SK-N-SH (cell line): ENCODE results near the gene CAMSAP1. TPM values are rescaled to one million over a fixed set of nuclear protein-coding genes. Genes with fewer than 3 reads are reported as not detected.

Experiments used
- CTCF ChIA-PET: fragments of 300-600, 350-600 bp; formaldehyde crosslinking; extraction: SDS; loops from one replicate; lab custom pipeline; 2021; lab: Yijun Ruan, JAX
- POLR2A ChIA-PET: fragments of 350-600 bp; sonication (Branson Sonifier 250); formaldehyde crosslinking; extraction: SDS; loops from one replicate; lab custom pipeline; 2020; ENCODE audit warnings: antibody characterized with exemption, inconsistent platforms; lab: Yijun Ruan, JAX
- DNase-seq: peaks from one replicate; pipeline ENCODE4 v3.0.0; 2012
- H2AFZ ChIP-seq: fragments of 200-600 bp; sonication (generic); 2 replicates; pipeline ENCODE4 v1.8.1; 2016; ENCODE audit warnings: antibody characterized with exemption, mild to moderate bottlenecking, low read depth
- H3F3A ChIP-seq: fragments of 200-600 bp; sonication (generic); replicated peaks from 2 replicates; pipeline ENCODE3; 2016; ENCODE audit warnings: antibody characterized with exemption, mild to moderate bottlenecking; ENCODE audit not compliant: insufficient read depth
- H3K27ac ChIP-seq, 2 experiments: fragments of 200-500 bp in 1 of 2; fragments of 200-600 bp in 1 of 2; sonication (Bioruptor generic) in 1 of 2; sonication (generic), shearing (Covaris generic) in 1 of 2; 2 replicates each; pipeline versions ENCODE4 v1.5.1 to v1.6.1; 2014 to 2016; ENCODE audit warnings: low read depth in 2 of 2, inconsistent platforms in 1 of 2, low read length in 1 of 2, mild to moderate bottlenecking in 1 of 2, mixed read lengths in 1 of 2
- H3K27me3 ChIP-seq: fragments of 200-600 bp; sonication (generic), shearing (Covaris generic); 2 replicates; pipeline ENCODE4 v1.6.1; 2016; ENCODE audit warnings: mixed run types; ENCODE audit not compliant: insufficient read depth
- H3K36me3 ChIP-seq, 2 experiments: fragments of 200-500 bp in 1 of 2; fragments of 200-600 bp in 1 of 2; sonication (Bioruptor generic) in 1 of 2; sonication (generic) in 1 of 2; replicated peaks in 1 of 2; 2 replicates each; pipeline versions ENCODE3 to v1.5.1; 2014 to 2016; ENCODE audit warnings: low read length in 1 of 2, mild to moderate bottlenecking in 1 of 2; ENCODE audit not compliant: insufficient read depth in 2 of 2, control insufficient read depth in 1 of 2
- H3K4me1 ChIP-seq, 2 experiments: fragments of 200-500 bp in 1 of 2; fragments of 200-600 bp in 1 of 2; sonication (Bioruptor generic) in 1 of 2; sonication (generic), shearing (Covaris generic) in 1 of 2; 2 replicates each; pipeline versions ENCODE4 v1.5.1 to v1.6.1; 2014 to 2016; ENCODE audit warnings: low read depth in 1 of 2, low read length in 1 of 2, mixed run types in 1 of 2; ENCODE audit not compliant: insufficient read depth in 2 of 2, control insufficient read depth in 1 of 2
- H3K4me2 ChIP-seq: fragments of 200-600 bp; sonication (generic), shearing (Covaris generic); 2 replicates; pipeline ENCODE4 v1.6.1; 2017; ENCODE audit warnings: mixed run types
- H3K4me3 ChIP-seq, 2 experiments: fragments of 200-500 bp in 1 of 2; fragments of 200-600 bp in 1 of 2; sonication (Bioruptor generic) in 1 of 2; sonication (generic), shearing (Covaris generic) in 1 of 2; 2 replicates each; pipeline versions ENCODE4 v1.5.1 to v1.8.1; 2014 to 2016; ENCODE audit warnings: low read depth in 2 of 2, inconsistent platforms in 1 of 2, low read length in 1 of 2, mild to moderate bottlenecking in 1 of 2, mixed read lengths in 1 of 2, moderate library complexity in 1 of 2
- H3K79me2 ChIP-seq: fragments of 200-600 bp; sonication (generic); 2 replicates; pipeline ENCODE4 v1.8.1; 2017; ENCODE audit warnings: mild to moderate bottlenecking; ENCODE audit not compliant: insufficient read depth
- H3K9ac ChIP-seq: fragments of 200-600 bp; sonication (generic); 2 replicates; pipeline ENCODE4 v1.6.1; 2017; ENCODE audit warnings: mixed run types
- H3K9me2 ChIP-seq: fragments of 200-600 bp; sonication (generic); 2 replicates; pipeline ENCODE4 v1.6.1; 2017; ENCODE audit warnings: mixed run types
- H3K9me3 ChIP-seq: fragments of 200-600 bp; sonication (generic); 2 replicates; pipeline ENCODE4 v1.6.1; 2017; ENCODE audit warnings: mixed run types, mild to moderate bottlenecking, moderate library complexity
- H4K20me1 ChIP-seq: fragments of 200-600 bp; sonication (generic); 2 replicates; pipeline ENCODE4 v1.6.1; 2017; ENCODE audit warnings: mild to moderate bottlenecking, mixed run types; ENCODE audit not compliant: insufficient read depth
- CHD2 ChIP-seq: fragments of 150-350 bp; IDR thresholded peaks from 2 replicates; pipeline ENCODE4 v1.6.1; 2018; ENCODE audit warnings: low read length; ENCODE audit not compliant: partially characterized antibody
- EZH2phosphoT487 ChIP-seq: fragments of 200-600 bp; sonication (generic); IDR thresholded peaks from 2 replicates; pipeline ENCODE4 v1.6.1; 2017; ENCODE audit warnings: low read depth, mixed run types, mild to moderate bottlenecking, antibody characterized with exemption, moderate library complexity, borderline replicate concordance
- FOSL2 ChIP-seq: IDR thresholded peaks from 2 replicates; pipeline ENCODE4 v1.4.0; 2012; ENCODE audit warnings: low read depth, mild to moderate bottlenecking, moderate library complexity, borderline replicate concordance
- GABPA ChIP-seq: IDR thresholded peaks from 2 replicates; pipeline ENCODE4 v1.4.0; 2012; ENCODE audit warnings: low read depth, mild to moderate bottlenecking
- GATA2 ChIP-seq: sonication (generic); formaldehyde crosslinking; IDR thresholded peaks from 2 replicates; pipeline ENCODE4 v1.5.0; 2020; ENCODE audit warnings: mild to moderate bottlenecking, missing genetic modification reagents
- JUND ChIP-seq: IDR thresholded peaks from 2 replicates; pipeline ENCODE4 v1.4.0; 2012
- MXI1 ChIP-seq: IDR thresholded peaks from 2 replicates; pipeline ENCODE4 v1.6.1; 2012; ENCODE audit warnings: mild to moderate bottlenecking, low read depth, low read length, improper control_type of control experiment
- POLR2AphosphoS5 ChIP-seq: IDR thresholded peaks from 2 replicates; pipeline ENCODE4 v1.6.1; 2012; ENCODE audit warnings: low read depth, low read length
- RFX5 ChIP-seq: IDR thresholded peaks from 2 replicates; pipeline ENCODE4 v1.6.1; 2012; ENCODE audit warnings: mild to moderate bottlenecking, improper control_type of control experiment, low read length
- RXRA ChIP-seq: IDR thresholded peaks from 2 replicates; pipeline ENCODE4 v1.4.0; 2012; ENCODE audit warnings: low read depth, mild to moderate bottlenecking, borderline replicate concordance
- TAF1 ChIP-seq: IDR thresholded peaks from 2 replicates; pipeline ENCODE4 v1.6.1; 2012; ENCODE audit warnings: low read depth, mild to moderate bottlenecking, low read length, moderate library complexity, borderline replicate concordance
- TEAD4 ChIP-seq: IDR thresholded peaks from 2 replicates; pipeline ENCODE4 v1.4.0; 2012; ENCODE audit warnings: mild to moderate bottlenecking, borderline replicate concordance; ENCODE audit not compliant: insufficient read depth
- WGBS: methylation state at CpG from one replicate; pipeline ENCODE4 v1.1.6; 2017; ENCODE audit warnings: low lambda C conversion rate; 5-methylcytosine and 5-hydroxymethylcytosine counted together
- polyA plus RNA-seq, 3 experiments: library from polyadenylated mRNA; depleted of rRNA; stranded (reverse); fragments of >200 nt; gene quantifications; 2 replicates each; pipeline ENCODE4 v1.2.3, GENCODE V29; 2012
- TF ChIP-seq, protein P1 (sequence below): fragments of 150-350 bp; IDR thresholded peaks from 2 replicates; pipeline ENCODE4 v1.6.1; 2017; ENCODE audit warnings: antibody characterized with exemption, low read length, low read depth, borderline replicate concordance
- TF ChIP-seq, protein P2 (sequence below): fragments of 150-350 bp; IDR thresholded peaks from 2 replicates; pipeline ENCODE4 v1.6.1; 2016; ENCODE audit warnings: mild to moderate bottlenecking, low read depth, low read length
- TF ChIP-seq, protein P3 (sequence below): IDR thresholded peaks from 2 replicates; pipeline ENCODE4 v1.6.1; 2012; ENCODE audit warnings: mild to moderate bottlenecking, low read depth, low read length, moderate library complexity

The CAMSAP1 gene
- polyA plus RNA-seq, 1 of the 3 experiments (the other 2 are of a cell fraction), result 8.9 TPM

DNA sequence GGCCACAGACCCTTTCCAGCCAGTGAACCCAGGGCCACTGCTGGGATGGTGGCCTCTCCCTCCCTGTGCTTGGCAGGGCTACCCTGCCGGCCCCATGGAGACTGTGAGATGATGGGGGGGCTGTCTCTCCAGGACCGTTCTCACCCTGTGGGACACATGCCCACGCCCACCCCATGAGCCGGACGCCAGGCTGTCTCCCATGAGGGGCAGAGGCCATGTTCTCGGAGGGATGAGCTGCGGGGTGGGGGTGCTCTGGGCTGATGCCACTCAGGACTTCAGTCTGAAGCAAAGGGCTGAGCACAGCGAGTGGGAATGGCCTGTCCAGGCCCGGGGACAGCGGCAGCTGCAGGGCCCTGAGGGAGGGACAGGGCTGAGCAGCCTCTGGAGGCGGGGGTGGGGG is 116.5 kb downstream of the CAMSAP1 start:
- no peaks in the 10 kb centered on the region for H3K27me3 ChIP-seq
- H4K20me1 ChIP-seq, result no peaks in the 10 kb centered on the region
- WGBS, result 32% methylated on average over 9 of the region's 11 CpGs
- no peaks in the 10 kb centered on the region for H3K36me3 ChIP-seq
- no peak overlapping the region for H2AFZ ChIP-seq
- H3K79me2 ChIP-seq, result no peaks in the 10 kb centered on the region
- H3K27ac ChIP-seq, result no peak overlapping the region
- ChIA-PET CTCF (no interaction called here), POLR2A (no interaction called here)
- no peak for DNase-seq
- H3K4me2 ChIP-seq, result no peak overlapping the region
- no peaks in the 10 kb centered on the region for H3K4me1 ChIP-seq
- H3K9me2 ChIP-seq, result no peaks in the 10 kb centered on the region
- H3F3A ChIP-seq, result no peaks in the 10 kb centered on the region
- H3K9me3 ChIP-seq, result no peaks in the 10 kb centered on the region
- H3K4me3 ChIP-seq, result no peak overlapping the region
- TF ChIP-seq RFX5, result no peak
- TF ChIP-seq MXI1, result no peak
- TF ChIP-seq TAF1, result no peak
- TF ChIP-seq GABPA, result no peak
- TF ChIP-seq FOSL2, result no peak
- TF ChIP-seq, protein P1, sequence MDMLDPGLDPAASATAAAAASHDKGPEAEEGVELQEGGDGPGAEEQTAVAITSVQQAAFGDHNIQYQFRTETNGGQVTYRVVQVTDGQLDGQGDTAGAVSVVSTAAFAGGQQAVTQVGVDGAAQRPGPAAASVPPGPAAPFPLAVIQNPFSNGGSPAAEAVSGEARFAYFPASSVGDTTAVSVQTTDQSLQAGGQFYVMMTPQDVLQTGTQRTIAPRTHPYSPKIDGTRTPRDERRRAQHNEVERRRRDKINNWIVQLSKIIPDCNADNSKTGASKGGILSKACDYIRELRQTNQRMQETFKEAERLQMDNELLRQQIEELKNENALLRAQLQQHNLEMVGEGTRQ, result no peak
- TF ChIP-seq, protein P2, sequence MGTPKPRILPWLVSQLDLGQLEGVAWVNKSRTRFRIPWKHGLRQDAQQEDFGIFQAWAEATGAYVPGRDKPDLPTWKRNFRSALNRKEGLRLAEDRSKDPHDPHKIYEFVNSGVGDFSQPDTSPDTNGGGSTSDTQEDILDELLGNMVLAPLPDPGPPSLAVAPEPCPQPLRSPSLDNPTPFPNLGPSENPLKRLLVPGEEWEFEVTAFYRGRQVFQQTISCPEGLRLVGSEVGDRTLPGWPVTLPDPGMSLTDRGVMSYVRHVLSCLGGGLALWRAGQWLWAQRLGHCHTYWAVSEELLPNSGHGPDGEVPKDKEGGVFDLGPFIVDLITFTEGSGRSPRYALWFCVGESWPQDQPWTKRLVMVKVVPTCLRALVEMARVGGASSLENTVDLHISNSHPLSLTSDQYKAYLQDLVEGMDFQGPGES, result no peak
- H3K9ac ChIP-seq, result no peak overlapping the region

DNA sequence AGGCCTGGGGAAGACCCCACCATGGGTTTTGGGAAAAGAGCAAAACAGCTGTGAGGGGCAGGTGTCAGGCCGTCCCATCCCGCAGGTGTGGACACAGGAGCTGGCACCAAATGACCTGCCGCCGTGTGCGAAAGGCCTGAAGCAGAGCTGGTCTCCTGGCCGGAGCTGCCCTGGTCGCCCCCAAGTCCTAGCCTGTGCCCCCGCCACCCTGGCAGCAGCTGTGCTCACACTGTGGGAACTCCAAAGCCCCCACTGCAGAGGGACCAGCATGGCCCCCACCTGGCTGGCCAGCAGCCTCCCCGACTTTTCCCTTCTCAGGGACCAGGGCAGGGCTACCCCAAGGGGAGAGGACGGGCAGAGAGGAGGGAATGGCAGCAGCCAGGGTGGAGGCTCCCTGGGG is 117.0 kb downstream of the CAMSAP1 start:
- no peak for TF ChIP-seq POLR2AphosphoS5
- TF ChIP-seq, protein P3, sequence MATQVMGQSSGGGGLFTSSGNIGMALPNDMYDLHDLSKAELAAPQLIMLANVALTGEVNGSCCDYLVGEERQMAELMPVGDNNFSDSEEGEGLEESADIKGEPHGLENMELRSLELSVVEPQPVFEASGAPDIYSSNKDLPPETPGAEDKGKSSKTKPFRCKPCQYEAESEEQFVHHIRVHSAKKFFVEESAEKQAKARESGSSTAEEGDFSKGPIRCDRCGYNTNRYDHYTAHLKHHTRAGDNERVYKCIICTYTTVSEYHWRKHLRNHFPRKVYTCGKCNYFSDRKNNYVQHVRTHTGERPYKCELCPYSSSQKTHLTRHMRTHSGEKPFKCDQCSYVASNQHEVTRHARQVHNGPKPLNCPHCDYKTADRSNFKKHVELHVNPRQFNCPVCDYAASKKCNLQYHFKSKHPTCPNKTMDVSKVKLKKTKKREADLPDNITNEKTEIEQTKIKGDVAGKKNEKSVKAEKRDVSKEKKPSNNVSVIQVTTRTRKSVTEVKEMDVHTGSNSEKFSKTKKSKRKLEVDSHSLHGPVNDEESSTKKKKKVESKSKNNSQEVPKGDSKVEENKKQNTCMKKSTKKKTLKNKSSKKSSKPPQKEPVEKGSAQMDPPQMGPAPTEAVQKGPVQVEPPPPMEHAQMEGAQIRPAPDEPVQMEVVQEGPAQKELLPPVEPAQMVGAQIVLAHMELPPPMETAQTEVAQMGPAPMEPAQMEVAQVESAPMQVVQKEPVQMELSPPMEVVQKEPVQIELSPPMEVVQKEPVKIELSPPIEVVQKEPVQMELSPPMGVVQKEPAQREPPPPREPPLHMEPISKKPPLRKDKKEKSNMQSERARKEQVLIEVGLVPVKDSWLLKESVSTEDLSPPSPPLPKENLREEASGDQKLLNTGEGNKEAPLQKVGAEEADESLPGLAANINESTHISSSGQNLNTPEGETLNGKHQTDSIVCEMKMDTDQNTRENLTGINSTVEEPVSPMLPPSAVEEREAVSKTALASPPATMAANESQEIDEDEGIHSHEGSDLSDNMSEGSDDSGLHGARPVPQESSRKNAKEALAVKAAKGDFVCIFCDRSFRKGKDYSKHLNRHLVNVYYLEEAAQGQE, result no peak
- TF ChIP-seq EZH2phosphoT487, result no peak
- TF ChIP-seq GATA2 (CRISPR knock-in tag), result no peak
- TF ChIP-seq JUND, result no peak
- TF ChIP-seq RXRA, result no peak
- TF ChIP-seq TEAD4, result no peak
- TF ChIP-seq CHD2, result no peak
- TF ChIP-seq RFX5, result no peak
- no peak overlapping the region for H3K4me2 ChIP-seq
- H3K9me2 ChIP-seq, result no peaks in the 10 kb centered on the region
- no peak for DNase-seq
- no peak overlapping the region for H3K9ac ChIP-seq
- H2AFZ ChIP-seq, result no peak overlapping the region
- CTCF ChIA-PET, result no interaction called here
- H3K4me1 ChIP-seq, result no peaks in the 10 kb centered on the region
- H4K20me1 ChIP-seq, result no peaks in the 10 kb centered on the region
- no peak overlapping the region for H3K4me3 ChIP-seq
- POLR2A ChIA-PET, result no interaction called here
- no peaks in the 10 kb centered on the region for H3F3A ChIP-seq
- no peaks in the 10 kb centered on the region for H3K27me3 ChIP-seq
- H3K9me3 ChIP-seq, result no peaks in the 10 kb centered on the region
- no peaks in the 10 kb centered on the region for H3K79me2 ChIP-seq
- no peak overlapping the region for H3K27ac ChIP-seq
- no CpG with 5 or more reads among the region's 10 CpGs for WGBS
- H3K36me3 ChIP-seq, result no peaks in the 10 kb centered on the region
